GM23338 (cell line): ENCODE data around the gene FAM222A. TPM values are rescaled to one million over a fixed set of nuclear protein-coding genes. Genes with fewer than 3 reads are reported as not detected.
A peak's percentile ranks its signal among the peaks of the same experiment; 100 is the strongest.

ENCODE experiments used
- ATAC-seq: fragments of 200-7000 bp; cut with Tn5 transposase; 3 replicates; pipeline ENCODE4 v1.9.1; 2020
- DNase-seq: peaks from one replicate; pipeline ENCODE4 v3.0.0-alpha.2; 2015; ENCODE audit warnings: low spot score
- H2AFZ ChIP-seq: fragments of 200-600 bp; sonication (generic); 2 replicates; pipeline ENCODE4 v1.8.0; 2016; ENCODE audit warnings: antibody characterized with exemption, mild to moderate bottlenecking, moderate library complexity
- H3F3A ChIP-seq: fragments of 200-600 bp; sonication (generic); replicated peaks from 2 replicates; pipeline ENCODE4 v1.8.0; 2017; ENCODE audit warnings: antibody characterized with exemption, mixed run types, low read depth
- H3K27ac ChIP-seq: fragments of 200-600 bp; sonication (generic); 2 replicates; pipeline ENCODE4 v1.6.1; 2016; ENCODE audit warnings: low read depth
- H3K27me3 ChIP-seq: fragments of 200-600 bp; sonication (generic); 2 replicates; pipeline ENCODE4 v1.8.0; 2016; ENCODE audit warnings: mild to moderate bottlenecking, mixed run types, moderate library complexity; ENCODE audit not compliant: insufficient read depth
- H3K36me3 ChIP-seq: fragments of 200-600 bp; sonication (generic); 2 replicates; pipeline ENCODE4 v1.8.0; 2016; ENCODE audit warnings: mild to moderate bottlenecking; ENCODE audit not compliant: insufficient read depth
- H3K4me1 ChIP-seq: fragments of 200-600 bp; sonication (generic); 2 replicates; pipeline ENCODE4 v1.8.0; 2016; ENCODE audit warnings: mild to moderate bottlenecking, moderate library complexity; ENCODE audit not compliant: insufficient read depth
- H3K4me2 ChIP-seq: fragments of 200-600 bp; sonication (generic); 2 replicates; pipeline ENCODE4 v1.7.1; 2017; ENCODE audit warnings: mixed run types
- H3K4me3 ChIP-seq: fragments of 200-600 bp; sonication (generic); 2 replicates; pipeline ENCODE4 v1.6.1; 2016; ENCODE audit warnings: mixed run types
- H3K79me2 ChIP-seq: fragments of 200-600 bp; sonication (generic); replicated peaks from 2 replicates; pipeline ENCODE4 v1.8.0; 2017; ENCODE audit warnings: mild to moderate bottlenecking; ENCODE audit not compliant: insufficient read depth
- H3K9me2 ChIP-seq: fragments of 200-600 bp; sonication (generic); 2 replicates; pipeline ENCODE4 v1.8.0; 2017; ENCODE audit not compliant: insufficient read depth
- H4K20me1 ChIP-seq: fragments of 200-600 bp; sonication (generic); replicated peaks from 2 replicates; pipeline ENCODE4 v1.8.0; 2017; ENCODE audit warnings: mild to moderate bottlenecking; ENCODE audit not compliant: insufficient read depth
- H3K27ac Mint-ChIP-seq: 2 replicates; pipeline ENCODE4 v1.8.0; 2020; ENCODE audit warnings: inconsistent platforms, mild to moderate bottlenecking, moderate library complexity, mixed read lengths
- H3K27me3 Mint-ChIP-seq: 3 replicates; pipeline ENCODE4 v1.8.0; 2022; ENCODE audit warnings: low read depth, mild to moderate bottlenecking, moderate library complexity, mixed read lengths, inconsistent platforms; ENCODE audit not compliant: insufficient read depth, poor library complexity
- H3K36me3 Mint-ChIP-seq: 3 replicates; pipeline ENCODE4 v1.8.0; 2021; ENCODE audit warnings: low read depth, mild to moderate bottlenecking, inconsistent platforms, moderate library complexity, mixed read lengths
- H3K4me1 Mint-ChIP-seq: 3 replicates; pipeline ENCODE4 v1.8.0; 2020; ENCODE audit warnings: mild to moderate bottlenecking, inconsistent platforms, mixed read lengths
- H3K4me3 Mint-ChIP-seq: 3 replicates; pipeline ENCODE4 v1.8.0; 2021; ENCODE audit warnings: moderate library complexity, mild to moderate bottlenecking, inconsistent platforms, mixed read lengths
- H3K9me3 Mint-ChIP-seq: 3 replicates; pipeline ENCODE4 v1.8.0; 2020; ENCODE audit warnings: moderate library complexity, mild to moderate bottlenecking, inconsistent platforms, mixed read lengths
- CTCF ChIP-seq, 2 experiments: fragments of 200-600 bp in 1 of 2; sonication (generic) in 1 of 2; conservative IDR thresholded peaks; 2 replicates each; pipeline versions ENCODE4 v1.5.1 to v1.6.1; 2016 to 2017; ENCODE audit warnings: antibody characterized with exemption in 2 of 2, low read depth in 2 of 2, mild to moderate bottlenecking in 2 of 2, moderate library complexity in 1 of 2
- EZH2phosphoT487 ChIP-seq: fragments of 200-600 bp; sonication (generic); IDR thresholded peaks from one replicate; pipeline ENCODE4 v1.8.1; 2018; ENCODE audit warnings: antibody characterized with exemption; ENCODE audit not compliant: unreplicated experiment
- JUNB ChIP-seq: IDR thresholded peaks from one replicate; pipeline ENCODE4 v1.6.1; 2016; ENCODE audit warnings: antibody characterized with exemption; ENCODE audit not compliant: unreplicated experiment
- ZNF114 ChIP-seq: fragments of 250-450 bp; sonication (Bioruptor Pico); IDR thresholded peaks from 2 replicates; pipeline ENCODE4 v1.5.0; 2020; ENCODE audit warnings: mild to moderate bottlenecking, moderate library complexity
- ZNF331 ChIP-seq: fragments of 250-450 bp; sonication (Bioruptor Pico); IDR thresholded peaks from 2 replicates; pipeline ENCODE4 v1.5.0; 2020; ENCODE audit warnings: low read depth, mild to moderate bottlenecking, moderate library complexity
- ZNF462 ChIP-seq: fragments of 250-450 bp; sonication (Bioruptor Pico); IDR thresholded peaks from 2 replicates; pipeline ENCODE4 v1.5.0; 2020; ENCODE audit warnings: mild to moderate bottlenecking, moderate library complexity
- polyA plus RNA-seq: library from polyadenylated mRNA; unstranded; fragments of >200 nt; fragmentation: Nextera tagmentation; extraction: Ambion mirVana; gene quantifications from 2 replicates; pipeline ENCODE4 v1.2.1, GENCODE V29; 2016
- total RNA-seq: library from RNA; depleted of rRNA; stranded (reverse); fragments of >200 nt; shearing (Covaris generic); gene quantifications from 2 replicates; pipeline ENCODE4 v1.2.3, GENCODE V29; 2014

The FAM222A gene
- total and polyA plus RNA-seq, 2 experiments from 2014 or later: 0.78 to 2.1 TPM

GRCh38 chr12:109797905-109798669 is 84.5 kb downstream of the FAM222A start:
- Histone ChIP-seq H3K4me2 (no peak overlapping the region), H3K36me3 (no peaks in the 10 kb centered on the region), H3K27me3 (no peaks in the 10 kb centered on the region), H3K9me2 (no peaks in the 10 kb centered on the region), H2AFZ (no peak overlapping the region), H3K4me3 (no peak overlapping the region), H4K20me1 (no peaks in the 10 kb centered on the region), H3K4me1 (no peaks in the 10 kb centered on the region), H3K79me2 (no peaks in the 10 kb centered on the region), H3K27ac (no peak overlapping the region), H3F3A (no peaks in the 10 kb centered on the region)
- no peaks in the 10 kb centered on the region for H3K9me3 Mint-ChIP-seq
- DNase-seq: peak; percentile 64
- peak; percentile 85 for ATAC-seq
- H3K36me3 Mint-ChIP-seq: no peaks in the 10 kb centered on the region
- no peak for TF ChIP-seq ZNF331 (CRISPR knock-in tag)
- TF ChIP-seq ZNF114 (CRISPR knock-in tag): no peak
- TF ChIP-seq ZNF462: no peak
- TF ChIP-seq JUNB: no peak
- TF ChIP-seq EZH2phosphoT487: no peak
- peak; percentile 56 to 71 for TF ChIP-seq CTCF (conservative IDR thresholded peaks at IDR 0.05; ENCODE audit: low read depth in 2 of 2)
- no peaks in the 10 kb centered on the region for H3K27me3 Mint-ChIP-seq
- no peak overlapping the region for H3K27ac Mint-ChIP-seq
- no peak overlapping the region; the same call in 2 of the 3 replicates for H3K4me3 Mint-ChIP-seq
- H3K4me1 Mint-ChIP-seq: no peaks in the 10 kb centered on the region; the same call in 2 of the 3 replicates
